PC-3 (cell line): ENCODE measurements around the gene ASAP3. TPM values are rescaled to one million over a fixed set of nuclear protein-coding genes. Genes with fewer than 3 reads are reported as not detected.

Experiments
- ATAC-seq: fragments of 200-7000 bp; cut with Tn5 transposase; 2 replicates; pipeline ENCODE4 v1.9.1; 2020; ENCODE audit warnings: mild to moderate bottlenecking, moderate library complexity
- BruUV-seq: library from RNA; stranded (reverse); fragments of 400-500 nt; replicated peaks from 2 replicates; lab custom pipeline; 2021; lab: Mats Ljungman, UMichigan
- CTCF ChIA-PET: fragments of 300-600 bp; sonication (Branson Sonifier 250); formaldehyde crosslinking; loops from one replicate; lab custom pipeline; 2022; ENCODE audit warnings: antibody characterized with exemption; lab: Charles Lee
- POLR2A ChIA-PET: fragments of 300-600 bp; sonication (Branson Sonifier 250); formaldehyde crosslinking; loops from one replicate; lab custom pipeline; 2022; ENCODE audit warnings: antibody characterized with exemption; ENCODE audit not compliant: unreplicated experiment; lab: Charles Lee
- DNase-seq: peaks from one replicate; pipeline ENCODE4 v3.0.0-alpha.2; 2015
- H2AFZ ChIP-seq: fragments of 300-600 bp; sonication (generic); 2 replicates; pipeline ENCODE4 v1.6.0; 2016; ENCODE audit warnings: antibody characterized with exemption, low read length
- H3F3A ChIP-seq: fragments of 300-600 bp; sonication (generic); one replicate; pipeline ENCODE4 v1.6.0; 2017; ENCODE audit warnings: antibody characterized with exemption, low read length, control low read depth, mild to moderate bottlenecking; ENCODE audit not compliant: unreplicated experiment
- H3K27ac ChIP-seq: fragments of 300-600 bp; sonication (generic); 2 replicates; pipeline ENCODE4 v1.5.1; 2016; ENCODE audit warnings: mild to moderate bottlenecking, low read length
- H3K27me3 ChIP-seq: fragments of 300-600 bp; sonication (generic); 2 replicates; pipeline ENCODE4 v1.6.1; 2016; ENCODE audit warnings: low read length, mixed read lengths
- H3K36me3 ChIP-seq: fragments of 300-600 bp; sonication (generic); 2 replicates; pipeline ENCODE4 v1.6.1; 2016; ENCODE audit warnings: low read depth, mixed run types, low read length, mixed read lengths
- H3K4me1 ChIP-seq: fragments of 300-600 bp; sonication (generic); 2 replicates; pipeline ENCODE4 v1.5.1; 2016; ENCODE audit warnings: low read length; ENCODE audit not compliant: insufficient read depth
- H3K4me2 ChIP-seq: fragments of 300-600 bp; sonication (generic); 2 replicates; pipeline ENCODE4 v1.6.0; 2016; ENCODE audit warnings: low read length
- H3K4me3 ChIP-seq: fragments of 300-600 bp; sonication (generic); 2 replicates; pipeline ENCODE4 v1.5.1; 2016; ENCODE audit warnings: mild to moderate bottlenecking, low read length, mixed read lengths
- H3K79me2 ChIP-seq: fragments of 300-600 bp; sonication (generic); 2 replicates; pipeline ENCODE4 v1.6.1; 2017; ENCODE audit warnings: low read length, mixed read lengths
- H3K9ac ChIP-seq: fragments of 300-600 bp; sonication (generic); 2 replicates; pipeline ENCODE4 v1.6.0; 2016; ENCODE audit warnings: mild to moderate bottlenecking, low read length
- H3K9me2 ChIP-seq: fragments of 300-600 bp; sonication (generic); replicated peaks from 2 replicates; pipeline ENCODE4 v1.6.1; 2016; ENCODE audit warnings: mixed run types, low read length, mixed read lengths
- H3K9me3 ChIP-seq: fragments of 300-600 bp; sonication (generic); 2 replicates; pipeline ENCODE4 v1.6.1; 2016; ENCODE audit warnings: low read length, mixed read lengths
- H4K20me1 ChIP-seq: fragments of 300-600 bp; sonication (generic); 2 replicates; pipeline ENCODE4 v1.6.1; 2016; ENCODE audit warnings: low read length, mixed read lengths
- EZH2 ChIP-seq: fragments of 300-600 bp; sonication (generic); IDR thresholded peaks from one replicate; pipeline ENCODE4 v1.6.1; 2017; ENCODE audit warnings: antibody characterized with exemption, mild to moderate bottlenecking, low read length; ENCODE audit not compliant: unreplicated experiment
- EZH2phosphoT487 ChIP-seq: fragments of 300-600 bp; sonication (generic); IDR thresholded peaks from 2 replicates; pipeline ENCODE4 v1.6.1; 2018; ENCODE audit warnings: mild to moderate bottlenecking, antibody characterized with exemption, low read length, borderline replicate concordance
- intact Hi-C: fragments of 100-400 bp; cut with micrococcal nuclease; formaldehyde crosslinking; loops from 2 replicates; pipeline ENCODE4 v1.9.0; 2023
- total RNA-seq: library from RNA; depleted of rRNA; stranded (reverse); fragments of >200 nt; gene quantifications from 2 replicates; pipeline ENCODE4 v1.2.3, GENCODE V29; 2014
- TF ChIP-seq, protein P1 (sequence below): fragments of 300-600 bp; sonication (generic); conservative IDR thresholded peaks from 2 replicates; pipeline ENCODE4 v1.5.1; 2017; ENCODE audit warnings: antibody characterized with exemption, low read depth, mild to moderate bottlenecking, low read length

ASAP3 gene
- total RNA-seq, 1 experiment from 2014 or later: 12.8 TPM

DNA sequence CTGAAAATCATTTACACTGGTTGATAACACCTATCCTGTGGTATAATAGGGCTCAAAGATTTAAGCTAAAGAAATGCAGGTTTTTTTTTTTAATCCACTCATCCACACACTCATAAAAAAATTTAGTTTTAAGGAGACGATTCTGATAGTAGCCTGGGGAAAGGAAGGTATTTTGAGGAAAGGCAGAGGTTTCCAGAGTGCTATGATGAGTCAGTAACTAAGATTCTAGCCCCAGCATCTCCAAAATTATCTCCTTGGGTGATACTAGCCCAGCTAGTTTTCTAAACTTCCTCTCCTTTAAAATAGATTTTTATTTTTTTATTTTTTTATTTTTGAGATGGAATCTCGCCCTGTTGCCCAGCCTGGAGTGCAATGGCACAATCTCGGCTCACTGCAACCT, 20.7 kb downstream of the ASAP3 start:
- Histone ChIP-seq H3F3A (no peaks in the 10 kb centered on the region), H3K4me3 (no peak overlapping the region), H3K79me2 (no peaks in the 10 kb centered on the region), H3K27ac (no peak overlapping the region), H3K36me3 (no peaks in the 10 kb centered on the region), H3K9me3 (no peaks in the 10 kb centered on the region), H3K9me2 (no peaks in the 10 kb centered on the region), H3K4me2 (no peak overlapping the region), H4K20me1 (no peaks in the 10 kb centered on the region), H3K9ac (no peak overlapping the region), H3K27me3 (no peaks in the 10 kb centered on the region), H3K4me1 (peaks cover 12% of the 10 kb centered on the region; the same call in 1 of the 2 replicates), H2AFZ (no peak overlapping the region)
- POLR2A ChIA-PET: no interaction called here
- TF ChIP-seq EZH2phosphoT487 (no peak), EZH2 (no peak)
- TF ChIP-seq, protein P1, sequence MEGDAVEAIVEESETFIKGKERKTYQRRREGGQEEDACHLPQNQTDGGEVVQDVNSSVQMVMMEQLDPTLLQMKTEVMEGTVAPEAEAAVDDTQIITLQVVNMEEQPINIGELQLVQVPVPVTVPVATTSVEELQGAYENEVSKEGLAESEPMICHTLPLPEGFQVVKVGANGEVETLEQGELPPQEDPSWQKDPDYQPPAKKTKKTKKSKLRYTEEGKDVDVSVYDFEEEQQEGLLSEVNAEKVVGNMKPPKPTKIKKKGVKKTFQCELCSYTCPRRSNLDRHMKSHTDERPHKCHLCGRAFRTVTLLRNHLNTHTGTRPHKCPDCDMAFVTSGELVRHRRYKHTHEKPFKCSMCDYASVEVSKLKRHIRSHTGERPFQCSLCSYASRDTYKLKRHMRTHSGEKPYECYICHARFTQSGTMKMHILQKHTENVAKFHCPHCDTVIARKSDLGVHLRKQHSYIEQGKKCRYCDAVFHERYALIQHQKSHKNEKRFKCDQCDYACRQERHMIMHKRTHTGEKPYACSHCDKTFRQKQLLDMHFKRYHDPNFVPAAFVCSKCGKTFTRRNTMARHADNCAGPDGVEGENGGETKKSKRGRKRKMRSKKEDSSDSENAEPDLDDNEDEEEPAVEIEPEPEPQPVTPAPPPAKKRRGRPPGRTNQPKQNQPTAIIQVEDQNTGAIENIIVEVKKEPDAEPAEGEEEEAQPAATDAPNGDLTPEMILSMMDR: no peak
- intact Hi-C loops: no loop called here
- CTCF ChIA-PET: no interaction called here
- DNase-seq (no peak), ATAC-seq (no peak)
- no TSS peak for BruUV-seq

DNA sequence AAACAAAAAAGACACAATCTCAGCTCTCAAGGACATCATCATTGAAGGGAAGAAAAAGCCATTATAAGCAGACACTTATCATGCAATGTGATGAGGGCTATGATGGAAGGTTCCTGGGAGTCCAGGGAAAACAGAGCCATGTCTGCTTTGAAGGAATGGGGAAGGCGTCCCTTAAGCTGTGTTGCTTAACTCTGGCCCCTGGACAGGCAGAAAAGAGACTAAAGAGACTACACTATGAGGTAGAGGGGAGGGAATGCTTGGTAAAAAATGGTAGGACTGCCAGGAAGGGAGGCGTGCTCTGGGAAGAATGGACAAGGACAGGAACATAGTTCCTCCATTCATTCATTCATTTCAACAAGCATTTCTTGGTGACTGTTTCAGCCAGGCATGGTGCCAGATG, 21.2 kb downstream of the ASAP3 start:
- no peak overlapping the region for H2AFZ ChIP-seq
- H3K4me3 ChIP-seq: no peak overlapping the region
- no peaks in the 10 kb centered on the region for H3K27me3 ChIP-seq
- H3K4me1 ChIP-seq: peaks cover 12% of the 10 kb centered on the region; the same call in 1 of the 2 replicates
- H3F3A ChIP-seq: no peaks in the 10 kb centered on the region
- DNase-seq (no peak), ATAC-seq (no peak)
- no peak overlapping the region for H3K4me2 ChIP-seq
- ChIA-PET POLR2A (no interaction called here), CTCF (no interaction called here)
- no peak overlapping the region for H3K27ac ChIP-seq
- H3K9ac ChIP-seq: no peak overlapping the region
- TF ChIP-seq, protein P1: no peak
- TF ChIP-seq EZH2phosphoT487: no peak
- no peak for TF ChIP-seq EZH2
- no peaks in the 10 kb centered on the region for H3K9me3 ChIP-seq
- H3K79me2 ChIP-seq: no peaks in the 10 kb centered on the region
- no peaks in the 10 kb centered on the region for H3K9me2 ChIP-seq
- no peaks in the 10 kb centered on the region for H3K36me3 ChIP-seq
- intact Hi-C loops: no loop called here
- BruUV-seq: no TSS peak
- no peaks in the 10 kb centered on the region for H4K20me1 ChIP-seq

DNA sequence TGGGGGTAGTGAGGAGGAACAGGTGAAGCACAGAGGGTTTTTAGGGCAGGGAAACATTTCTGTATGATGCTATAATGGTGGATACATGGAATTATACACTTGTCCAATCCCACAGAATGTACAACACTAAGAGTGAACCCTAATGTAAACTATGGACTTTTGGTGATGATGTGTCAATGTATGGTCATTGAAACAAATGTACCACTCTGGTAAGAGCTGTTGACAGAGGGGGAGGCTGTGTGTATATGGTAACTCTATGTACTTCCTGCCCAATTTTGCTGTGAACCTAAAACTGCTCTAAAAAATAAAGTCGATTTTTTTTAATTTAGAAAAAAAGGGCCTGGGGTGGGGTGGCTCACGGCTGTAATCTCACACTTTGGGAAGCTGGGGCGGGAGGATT, 22.9 kb downstream of the ASAP3 start:
- H3K79me2 ChIP-seq: no peaks in the 10 kb centered on the region
- H3K27ac ChIP-seq: no peak overlapping the region
- no peaks in the 10 kb centered on the region for H3K27me3 ChIP-seq
- POLR2A ChIA-PET: no interaction called here
- H3K4me1 ChIP-seq: peaks cover 22% of the 10 kb centered on the region
- intact Hi-C loops: no loop called here
- no TSS peak for BruUV-seq
- H3K9ac ChIP-seq: no peak overlapping the region
- H3K9me2 ChIP-seq: no peaks in the 10 kb centered on the region
- no peaks in the 10 kb centered on the region for H3F3A ChIP-seq
- no peaks in the 10 kb centered on the region for H3K36me3 ChIP-seq
- no peaks in the 10 kb centered on the region for H3K9me3 ChIP-seq
- no peak for DNase-seq
- TF ChIP-seq, protein P1: no peak
- TF ChIP-seq EZH2 (no peak), EZH2phosphoT487 (no peak)
- peak overlapping the region; percentile 35 for H3K4me2 ChIP-seq
- ATAC-seq: no peak
- H3K4me3 ChIP-seq: no peak overlapping the region
- CTCF ChIA-PET: no interaction called here
- no peaks in the 10 kb centered on the region for H4K20me1 ChIP-seq
- H2AFZ ChIP-seq: no peak overlapping the region
